Choroid plexus epithelial cell (primary cell): ENCODE results near the gene WDR91.

ENCODE experiments used
- DNase-seq: peaks from one replicate; pipeline ENCODE4 v3.0.0-alpha.2; 2010; ENCODE audit warnings: low read depth
- H3K4me3 ChIP-seq: 2 replicates; pipeline ENCODE4 v1.5.1; 2011; ENCODE audit warnings: low read depth, mild to moderate bottlenecking, control low read depth, low read length, moderate library complexity
- CTCF ChIP-seq: conservative IDR thresholded peaks from 2 replicates; pipeline ENCODE4 v1.5.1; 2011; ENCODE audit warnings: low read depth, mild to moderate bottlenecking, control low read depth, inconsistent platforms, low read length, moderate library complexity

Gene WDR91

GRCh38 chr7:135143885-135144668, 67.2 kb downstream of the WDR91 start:
- DNase-seq: no peak
- TF ChIP-seq CTCF: no peak
- no peak overlapping the region for H3K4me3 ChIP-seq
